H1 (cell line): Measurements from ENCODE around the gene VWA3B. TPM values are rescaled to one million over a fixed set of nuclear protein-coding genes. Genes with fewer than 3 reads are reported as not detected.
A peak's percentile ranks its signal among the peaks of the same experiment; 100 is the strongest.

ENCODE experiments used
- CTCF ChIA-PET: fragments of 300-600 bp; sonication (Branson Sonifier 250); formaldehyde crosslinking; loops from one replicate; lab custom pipeline; 2021; ENCODE audit not compliant: partially characterized antibody; lab: Charles Lee
- POLR2A ChIA-PET: fragments of 300-600 bp; sonication (Branson Sonifier 250); formaldehyde crosslinking; loops from one replicate; lab custom pipeline; 2021; ENCODE audit warnings: inconsistent platforms; ENCODE audit not compliant: partially characterized antibody; lab: Charles Lee
- DNase-seq, 2 experiments: peaks; one replicate each; pipeline versions ENCODE4 v3.0.0 to v3.0.0-alpha.2; 2010 to 2022; ENCODE audit warnings: low spot score in 2 of 2, low read depth in 1 of 2, mixed read lengths in 1 of 2
- FAIRE-seq: peaks from 2 replicates; lab custom pipeline; 2011; peaks lifted over from hg19 to GRCh38; lab: Jason Lieb, UNC
- H2AFZ ChIP-seq: 2 replicates; pipeline ENCODE4 v1.8.1; 2012; ENCODE audit warnings: low read length, inconsistent platforms
- H2AK5ac ChIP-seq: 2 replicates; pipeline ENCODE4 v1.6.1; 2013; ENCODE audit warnings: low read depth, low read length
- H2BK120ac ChIP-seq: replicated peaks from 2 replicates; pipeline ENCODE3; 2013; ENCODE audit warnings: low read depth, low read length, inconsistent platforms
- H2BK12ac ChIP-seq: 2 replicates; pipeline ENCODE4 v1.6.1; 2013; ENCODE audit warnings: low read depth, low read length
- H2BK15ac ChIP-seq: 2 replicates; pipeline ENCODE4 v1.6.1; 2013; ENCODE audit warnings: low read length
- H2BK20ac ChIP-seq: 2 replicates; pipeline ENCODE4 v1.6.1; 2013; ENCODE audit warnings: low read length
- H2BK5ac ChIP-seq: 2 replicates; pipeline ENCODE4 v1.6.1; 2013; ENCODE audit warnings: low read depth, low read length
- H3K14ac ChIP-seq: 2 replicates; pipeline ENCODE4 v1.6.1; 2013; ENCODE audit warnings: inconsistent platforms; ENCODE audit not compliant: insufficient read length
- H3K18ac ChIP-seq: 2 replicates; pipeline ENCODE4 v1.6.1; 2013; ENCODE audit warnings: low read length; ENCODE audit errors: extremely low read depth
- H3K23ac ChIP-seq: 2 replicates; pipeline ENCODE4 v1.6.1; 2013; ENCODE audit warnings: inconsistent platforms; ENCODE audit not compliant: insufficient read length
- H3K23me2 ChIP-seq: 2 replicates; pipeline ENCODE4 v1.6.1; 2013; ENCODE audit warnings: low read depth, low read length
- H3K27ac ChIP-seq: 2 replicates; pipeline ENCODE4 v1.6.1; 2011; ENCODE audit warnings: low read depth, low read length, inconsistent platforms
- H3K27me3 ChIP-seq, 4 experiments: replicated peaks in 1 of 4; 1 replicate in 1 of 4; 2 replicates in 3 of 4; pipeline versions ENCODE4 v1.6.1 to v1.8.1; 2011 to 2013; ENCODE audit warnings: low read length in 3 of 4, mild to moderate bottlenecking in 3 of 4, inconsistent platforms in 2 of 4, mixed read lengths in 2 of 4, moderate library complexity in 1 of 4; ENCODE audit not compliant: control insufficient read depth in 3 of 4, insufficient read depth in 3 of 4; ENCODE audit errors: extremely low read depth in 1 of 4
- H3K36me3 ChIP-seq, 4 experiments: 2 replicates each; pipeline versions ENCODE4 v1.6.1 to v1.8.1; 2011 to 2013; ENCODE audit warnings: mild to moderate bottlenecking in 4 of 4, low read length in 3 of 4, moderate library complexity in 2 of 4, control low read depth in 1 of 4, inconsistent platforms in 1 of 4; ENCODE audit not compliant: insufficient read depth in 4 of 4, control insufficient read depth in 2 of 4
- H3K4ac ChIP-seq: replicated peaks from 2 replicates; pipeline ENCODE3; 2013; ENCODE audit warnings: low read length, low read depth, mixed read lengths, inconsistent platforms; ENCODE audit not compliant: insufficient read length
- H3K4me1 ChIP-seq, 4 experiments: replicated peaks in 1 of 4; 1 replicate in 1 of 4; 2 replicates in 3 of 4; pipeline versions ENCODE4 v1.6.1 to v1.8.1; 2011 to 2013; ENCODE audit warnings: low read length in 3 of 4, inconsistent platforms in 2 of 4, mixed read lengths in 1 of 4; ENCODE audit not compliant: insufficient read depth in 4 of 4, control insufficient read depth in 3 of 4
- H3K4me2 ChIP-seq, 2 experiments: 2 replicates each; pipeline versions ENCODE4 v1.6.1 to v1.8.1; 2011 to 2013; ENCODE audit warnings: low read depth in 2 of 2, low read length in 2 of 2, control low read depth in 1 of 2, inconsistent platforms in 1 of 2, mild to moderate bottlenecking in 1 of 2; ENCODE audit not compliant: insufficient read depth in 1 of 2
- H3K4me3 ChIP-seq, 4 experiments: fragments of 200-600, 300-600 bp in 1 of 4; sonication (generic), shearing (Covaris generic), sonication (Bioruptor Twin) in 1 of 4; 2 replicates each; pipeline versions ENCODE4 v1.5.1 to v1.8.1; 2011 to 2016; ENCODE audit warnings: low read length in 4 of 4, low read depth in 3 of 4, control low read depth in 2 of 4, inconsistent platforms in 2 of 4, mild to moderate bottlenecking in 2 of 4, mixed read lengths in 1 of 4, moderate library complexity in 1 of 4; ENCODE audit not compliant: insufficient read depth in 2 of 4; ENCODE audit errors: extremely low read depth in 1 of 4
- H3K56ac ChIP-seq: replicated peaks from 2 replicates; pipeline ENCODE3; 2013; ENCODE audit warnings: low read depth, mild to moderate bottlenecking, mixed read lengths, low read length, inconsistent platforms; ENCODE audit not compliant: insufficient read length
- H3K79me1 ChIP-seq: 2 replicates; pipeline ENCODE4 v1.6.1; 2013; ENCODE audit warnings: low read depth, low read length, control low read depth
- H3K79me2 ChIP-seq, 2 experiments: 2 replicates each; pipeline versions ENCODE4 v1.6.1 to v1.8.1; 2012 to 2013; ENCODE audit warnings: low read length in 2 of 2, mild to moderate bottlenecking in 2 of 2, inconsistent platforms in 1 of 2; ENCODE audit not compliant: insufficient read depth in 2 of 2, control insufficient read depth in 1 of 2
- H3K9ac ChIP-seq, 4 experiments: replicated peaks in 1 of 4; 1 replicate in 1 of 4; 2 replicates in 3 of 4; pipeline versions ENCODE4 v1.6.1 to v1.8.1; 2011 to 2013; ENCODE audit warnings: low read depth in 3 of 4, low read length in 3 of 4, control low read depth in 2 of 4, mild to moderate bottlenecking in 2 of 4, moderate library complexity in 2 of 4, inconsistent platforms in 1 of 4; ENCODE audit errors: extremely low read depth in 1 of 4
- H3K9me3 ChIP-seq, 2 experiments: 2 replicates each; pipeline versions ENCODE4 v1.6.1 to v1.8.1; 2012 to 2013; ENCODE audit warnings: mild to moderate bottlenecking in 2 of 2, moderate library complexity in 2 of 2, control low read depth in 1 of 2, inconsistent platforms in 1 of 2, low read depth in 1 of 2, low read length in 1 of 2, mixed read lengths in 1 of 2; ENCODE audit not compliant: insufficient read depth in 2 of 2
- H4K20me1 ChIP-seq, 2 experiments: replicated peaks in 1 of 2; 2 replicates each; pipeline versions ENCODE3 to v1.8.1; 2011 to 2013; ENCODE audit warnings: inconsistent platforms in 2 of 2, low read length in 2 of 2, mild to moderate bottlenecking in 1 of 2; ENCODE audit not compliant: insufficient read depth in 2 of 2, control insufficient read depth in 1 of 2
- H4K5ac ChIP-seq: 2 replicates; pipeline ENCODE4 v1.6.1; 2013; ENCODE audit warnings: low read length, low read depth, mixed read lengths, inconsistent platforms; ENCODE audit not compliant: insufficient read length
- H4K8ac ChIP-seq: 2 replicates; pipeline ENCODE4 v1.8.0; 2013; ENCODE audit warnings: mild to moderate bottlenecking, moderate library complexity, low read length, inconsistent platforms; ENCODE audit not compliant: insufficient read depth; ENCODE audit errors: extremely low read depth
- H4K91ac ChIP-seq: replicated peaks from 2 replicates; pipeline ENCODE3; 2013; ENCODE audit warnings: low read length, mixed read lengths, inconsistent platforms; ENCODE audit not compliant: insufficient read length
- CBX8 ChIP-seq: fragments of 300-800, 300-1000 bp; sonication (generic); IDR thresholded peaks from 2 replicates; pipeline ENCODE4 v1.7.1; 2016; ENCODE audit warnings: low read depth, low read length, borderline replicate concordance
- MAFK ChIP-seq: IDR thresholded peaks from 2 replicates; pipeline ENCODE4 v1.6.1; 2012; ENCODE audit warnings: low read depth, mild to moderate bottlenecking, improper control_type of control experiment, low read length
- WGBS, 2 experiments: shearing (Covaris generic) in 1 of 2; methylation state at CpG; one replicate each; pipeline versions ENCODE4 v1.1.6 to v1.1.7; 2013 to 2015; ENCODE audit warnings: low lambda C conversion rate in 2 of 2, mixed read lengths in 2 of 2, inconsistent platforms in 1 of 2, low coverage in 1 of 2, missing lambda C conversion rate in 1 of 2; ENCODE audit not compliant: insufficient replicate concordance in 2 of 2, insufficient coverage in 1 of 2, insufficient read length in 1 of 2; ENCODE audit errors: extremely low coverage in 1 of 2, missing lambda C conversion rate in 1 of 2; 5-methylcytosine and 5-hydroxymethylcytosine counted together
- polyA plus RNA-seq, 7 experiments: library from polyadenylated mRNA; depleted of rRNA in 3 of 7; stranded (reverse) in 5 of 7; unstranded in 2 of 7; fragments of >200 nt in 5 of 7; fragments of 200-250 nt in 2 of 7; gene quantifications; 1 replicate in 5 of 7; 2 replicates in 1 of 7; 4 replicates in 1 of 7; pipeline versions ENCODE4 v1.2.1 to v1.2.3, GENCODE V29; 2011 to 2013; ENCODE audit warnings: missing spikeins in 2 of 7, mixed read lengths in 2 of 7
- total RNA-seq: library from RNA; stranded (reverse); fragmentation: NEBNext Ultra II Directional; extraction: Animal tissue kit (Norgen Biotek cat#: 25700); gene quantifications from 2 replicates; pipeline ENCODE4 v1.2.1, GENCODE V29; 2021

Gene VWA3B
- total and polyA plus RNA-seq, 2 of the 8 experiments (the other 6 are each of a cell fraction or from before 2014, with no cell fraction given): not detected

DNA sequence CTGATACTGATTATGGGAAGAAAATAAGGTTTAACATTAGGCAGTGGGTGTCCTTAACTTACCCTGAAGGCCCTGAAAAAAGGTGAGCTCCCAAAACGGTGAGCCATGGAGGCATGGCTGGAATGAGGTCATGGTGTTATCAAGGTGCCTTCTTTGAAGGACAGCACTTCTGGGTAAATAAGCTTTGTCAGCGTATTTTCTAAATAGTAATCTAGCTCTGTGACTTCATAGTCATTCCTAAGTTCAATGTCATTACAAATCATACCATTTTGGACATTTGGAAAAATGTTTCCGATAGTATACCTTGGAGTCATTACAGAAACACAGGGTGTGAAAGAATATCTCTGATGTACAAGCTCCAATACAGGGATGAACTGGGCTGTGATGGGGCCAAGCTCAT, 224.1 kb downstream of the VWA3B start:
- no peak overlapping the region for H2AFZ ChIP-seq
- H4K5ac ChIP-seq: no peak overlapping the region
- FAIRE-seq (no peak), DNase-seq (no peak)
- no peak overlapping the region for H3K27ac ChIP-seq
- no peak overlapping the region for H3K18ac ChIP-seq
- no peaks in the 10 kb centered on the region for H3K9me3 ChIP-seq
- no peak overlapping the region for H2BK20ac ChIP-seq
- no peak overlapping the region for H3K56ac ChIP-seq
- no peak overlapping the region for H3K9ac ChIP-seq
- H3K4ac ChIP-seq: no peak overlapping the region
- no peaks in the 10 kb centered on the region for H3K36me3 ChIP-seq
- no peaks in the 10 kb centered on the region for H3K23me2 ChIP-seq
- no peaks in the 10 kb centered on the region for H3K27me3 ChIP-seq
- no peak overlapping the region for H2BK12ac ChIP-seq
- no peak overlapping the region for H3K4me2 ChIP-seq
- no peak overlapping the region for H3K14ac ChIP-seq
- no peak overlapping the region for H2BK15ac ChIP-seq
- H3K79me2 ChIP-seq: no peaks in the 10 kb centered on the region
- H3K4me3 ChIP-seq: no peak overlapping the region
- no peak overlapping the region for H2AK5ac ChIP-seq
- CTCF ChIA-PET: interaction anchor here (0.6 to 2.4 kb wide), 18 partner anchors 12 to 611 kb away, joined by 3 to 15 read pairs (median 4); no protein-coding TSS in a partner anchor
- no peak overlapping the region for H3K23ac ChIP-seq
- H3K79me1 ChIP-seq: no peaks in the 10 kb centered on the region
- H4K20me1 ChIP-seq: no peaks in the 10 kb centered on the region
- WGBS, 2 experiments: 89% methylated on average over 3 of the region's 3 CpGs; no CpG with 5 or more reads in 1 of the 2 experiments
- POLR2A ChIA-PET: no interaction called here
- no peak overlapping the region for H2BK5ac ChIP-seq
- H3K4me1 ChIP-seq: no peaks in the 10 kb centered on the region; a peak in 2 of 7 replicates
- H4K91ac ChIP-seq: no peak overlapping the region
- TF ChIP-seq MAFK (peak; percentile 65; the same call in 1 of the 2 replicates), CBX8 (no peak)
- no peak overlapping the region for H4K8ac ChIP-seq
- no peak overlapping the region for H2BK120ac ChIP-seq
